Epidermal melanocyte (primary cell): ENCODE data around the gene CCDC78.

Source experiments
- DNase-seq: peaks from one replicate; pipeline ENCODE4 v3.0.0; 2011; ENCODE audit warnings: low spot score; ENCODE audit not compliant: insufficient read length

Gene CCDC78

GRCh38 chr16:726438-727290, at the start of gene CCDC78, which contains the start of gene HAGHL:
Gene CCDC78, minus strand, starts transcription at chr16:726443. Its CDS starts 76 bp downstream, at chr16:726367.
Gene HAGHL, plus strand, starts transcription at chr16:727106. Its CDS starts 404 bp downstream, at chr16:727510.
- DNase-seq, result no peak

DNA sequence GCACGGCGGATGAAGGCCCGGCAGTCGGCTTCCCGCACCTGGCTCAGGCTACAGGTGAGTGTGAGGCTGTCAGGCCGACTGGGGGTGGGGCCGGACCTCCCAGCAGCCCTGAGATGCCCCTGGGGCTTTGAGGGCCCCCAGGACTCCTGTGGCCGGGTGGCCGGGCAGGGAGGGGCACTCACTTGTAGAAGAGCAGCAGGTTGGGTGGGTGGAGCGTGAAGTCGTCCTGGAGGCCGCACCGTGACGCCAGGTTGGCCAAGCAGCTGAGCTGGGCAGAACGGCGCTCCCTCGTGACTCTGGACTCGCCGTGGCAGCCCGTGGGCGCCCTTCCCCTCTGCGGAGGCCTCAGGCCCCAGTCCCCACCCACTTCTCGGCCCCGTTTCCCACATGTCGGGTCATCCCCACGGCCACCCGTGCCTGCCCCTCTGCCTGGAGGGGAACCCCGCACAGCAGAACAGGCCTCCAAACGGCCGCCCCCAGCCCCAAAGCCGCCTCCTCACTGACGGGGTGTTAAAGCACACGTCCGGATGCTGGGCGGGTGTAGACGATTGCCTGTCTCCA, 49.1 kb upstream of the CCDC78 start:
- DNase-seq, result no peak

DNA sequence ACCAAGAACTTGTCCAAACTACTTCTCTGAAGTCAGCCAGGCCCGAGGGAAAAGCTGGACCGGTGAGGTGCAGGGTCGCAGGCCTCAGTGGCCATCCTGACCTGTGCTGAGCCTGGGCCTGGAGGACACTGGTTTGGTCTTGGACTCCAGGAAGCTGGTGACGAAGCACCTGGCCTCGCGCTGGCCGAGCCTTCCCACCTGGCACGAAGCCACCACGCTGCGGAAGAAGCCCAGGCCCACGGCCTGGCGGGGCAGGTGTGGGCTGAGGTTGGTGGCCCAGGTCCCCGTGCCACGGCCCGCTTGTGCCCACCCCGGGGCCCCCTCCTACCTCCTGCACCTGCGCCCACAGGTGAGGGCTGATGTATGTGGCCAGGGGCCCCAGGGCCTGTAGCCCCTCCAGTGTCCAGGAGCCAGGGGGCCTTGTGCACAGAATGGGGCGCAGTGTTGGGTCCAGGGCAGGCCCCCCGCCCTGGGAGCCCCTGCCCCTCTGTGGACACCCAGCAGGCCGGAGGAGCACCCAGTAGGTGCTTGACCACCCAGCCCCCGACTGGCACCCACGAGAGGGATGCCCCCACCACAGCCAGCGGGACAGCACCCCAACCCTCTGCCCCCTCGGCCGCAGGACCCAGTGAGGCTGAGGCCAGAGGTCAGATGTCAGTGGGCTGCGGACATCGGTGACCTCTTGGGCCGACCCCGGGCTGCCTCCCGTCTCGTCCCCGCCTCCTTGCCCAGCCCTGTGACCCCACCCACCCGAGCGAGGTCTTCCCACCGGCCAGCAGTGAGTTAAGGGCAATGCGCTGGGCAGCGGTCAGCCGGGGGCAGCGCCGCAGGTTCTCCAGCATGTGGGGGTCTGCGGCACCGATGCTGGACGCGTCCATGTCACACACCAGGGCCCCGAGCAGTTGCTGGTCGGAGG, 48.1 kb upstream of the CCDC78 start:
- no peak for DNase-seq

GRCh38 chr16:772959-773358, 46.7 kb upstream of the CCDC78 start:
- DNase-seq, result no peak

GRCh38 chr16:770411-770810, 44.2 kb upstream of the CCDC78 start:
- no peak for DNase-seq

DNA sequence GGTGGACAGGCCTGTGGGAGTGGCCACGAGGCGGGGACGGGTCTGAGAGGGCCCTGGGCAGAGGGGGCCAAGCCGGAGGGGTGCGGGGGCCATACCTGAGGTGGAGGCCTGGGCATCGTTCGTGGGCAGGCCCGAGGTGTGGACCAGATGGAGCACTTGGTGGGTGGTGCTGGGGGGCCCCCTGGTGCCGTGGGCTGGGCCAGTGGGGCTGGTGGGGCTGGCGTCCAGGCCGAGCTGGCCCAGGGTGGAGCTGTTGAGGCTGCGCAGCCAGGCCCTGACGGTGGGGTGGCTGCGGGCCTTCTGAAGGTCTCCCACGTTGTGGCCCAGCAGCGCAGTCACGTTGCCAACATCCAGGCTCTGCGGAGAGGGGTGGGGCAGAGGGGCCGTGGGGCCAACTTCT, 43.7 kb upstream of the CCDC78 start:
- DNase-seq, result no peak

DNA sequence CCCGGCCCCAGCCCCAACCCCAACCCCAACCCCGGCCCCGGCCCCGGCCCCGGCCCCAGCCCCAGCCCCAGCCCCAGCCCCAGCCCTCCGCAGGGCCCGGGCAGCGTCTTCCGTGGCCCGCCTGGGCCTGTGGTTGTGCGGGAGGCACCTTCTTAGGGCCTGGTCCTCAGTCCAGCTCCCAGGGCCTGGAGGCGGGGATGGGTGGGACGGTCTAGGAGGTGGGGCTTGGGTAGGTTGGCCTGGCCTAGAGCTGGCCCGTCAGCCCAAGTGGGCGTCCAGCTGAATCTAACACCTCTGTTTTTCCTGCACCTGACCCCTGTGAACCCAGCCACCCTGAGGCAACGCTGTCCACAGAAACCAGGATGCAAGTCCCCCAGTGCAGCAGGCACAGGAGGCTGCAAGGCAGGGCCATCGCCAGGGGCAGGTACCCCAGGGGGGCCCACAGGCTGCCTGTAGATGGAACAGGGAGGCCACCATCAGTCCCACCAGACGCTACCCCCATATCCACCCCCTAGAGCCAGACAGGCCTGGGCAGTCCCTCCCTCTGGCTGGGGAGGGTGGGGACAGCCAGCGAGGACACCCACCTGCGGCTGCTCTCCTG, 43.0 kb upstream of the CCDC78 start:
- no peak for DNase-seq

DNA sequence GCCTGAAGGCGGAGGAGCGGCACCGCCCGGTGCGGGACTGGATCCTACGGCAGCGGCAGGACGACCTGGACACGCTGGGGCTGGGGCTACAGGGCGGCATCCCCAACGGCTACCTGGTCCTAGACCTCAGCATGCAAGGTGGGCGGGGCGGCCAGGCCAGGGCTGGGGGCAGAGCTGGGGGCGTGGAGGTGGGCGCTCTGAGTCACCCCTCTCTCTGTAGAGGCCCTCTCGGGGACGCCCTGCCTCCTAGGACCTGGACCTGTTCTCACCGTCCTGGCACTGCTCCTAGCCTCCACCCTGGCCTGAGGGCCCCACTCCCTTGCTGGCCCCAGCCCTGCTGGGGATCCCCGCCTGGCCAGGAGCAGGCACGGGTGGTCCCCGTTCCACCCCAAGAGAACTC, 42.2 kb upstream of the CCDC78 start:
- DNase-seq, result no peak

DNA sequence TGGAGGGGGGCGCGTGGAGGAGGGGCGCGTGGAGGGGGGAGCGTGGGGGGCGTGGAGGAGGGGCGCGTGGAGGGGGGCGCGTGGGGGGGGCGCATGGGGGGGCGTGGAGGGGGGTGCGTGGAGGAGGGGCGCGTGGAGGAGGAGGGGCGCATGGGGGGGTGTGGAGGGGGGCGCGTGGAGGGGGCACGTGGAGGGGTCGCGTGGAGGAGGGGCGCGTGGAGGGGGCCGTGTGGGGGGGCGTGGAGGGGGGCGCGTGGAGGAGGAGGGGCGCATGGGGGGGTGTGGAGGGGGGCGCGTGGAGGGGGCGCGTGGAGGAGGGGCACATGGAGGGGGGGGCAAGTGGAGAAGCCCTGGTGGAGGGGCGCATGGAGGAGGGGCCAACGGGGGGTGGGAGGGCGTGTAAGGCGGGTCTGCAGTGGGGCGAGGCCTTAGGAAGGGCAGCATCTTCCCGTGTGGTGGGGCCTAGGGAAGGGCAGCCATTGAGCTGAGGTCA, 41.5 kb upstream of the CCDC78 start:
- DNase-seq, result no peak

GRCh38 chr16:766820-767640, 40.8 kb upstream of the CCDC78 start:
- no peak for DNase-seq

GRCh38 chr16:766008-766819, 40.0 kb upstream of the CCDC78 start:
- DNase-seq, result no peak

DNA sequence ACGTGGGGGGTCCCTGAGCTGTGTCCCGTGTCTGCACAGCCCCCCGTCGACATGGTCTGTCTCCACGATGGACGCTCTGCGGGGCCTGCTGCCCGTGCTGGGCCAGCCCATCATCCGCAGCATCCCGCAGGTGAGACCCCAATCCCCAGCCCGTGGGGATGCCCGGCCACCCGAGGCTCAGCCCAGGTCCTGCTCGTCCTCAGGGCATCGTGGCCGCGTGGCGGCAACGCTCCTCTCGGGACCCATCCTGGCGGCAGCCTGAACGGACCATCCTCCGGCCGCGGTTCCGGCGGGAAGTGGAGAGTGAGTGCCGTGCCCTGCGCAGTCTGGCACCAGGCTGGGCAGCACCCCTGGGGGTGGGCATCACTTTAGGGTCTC, 39.2 kb upstream of the CCDC78 start:
- DNase-seq, result no peak

GRCh38 chr16:764848-765487, 38.7 kb upstream of the CCDC78 start:
- DNase-seq, result no peak

DNA sequence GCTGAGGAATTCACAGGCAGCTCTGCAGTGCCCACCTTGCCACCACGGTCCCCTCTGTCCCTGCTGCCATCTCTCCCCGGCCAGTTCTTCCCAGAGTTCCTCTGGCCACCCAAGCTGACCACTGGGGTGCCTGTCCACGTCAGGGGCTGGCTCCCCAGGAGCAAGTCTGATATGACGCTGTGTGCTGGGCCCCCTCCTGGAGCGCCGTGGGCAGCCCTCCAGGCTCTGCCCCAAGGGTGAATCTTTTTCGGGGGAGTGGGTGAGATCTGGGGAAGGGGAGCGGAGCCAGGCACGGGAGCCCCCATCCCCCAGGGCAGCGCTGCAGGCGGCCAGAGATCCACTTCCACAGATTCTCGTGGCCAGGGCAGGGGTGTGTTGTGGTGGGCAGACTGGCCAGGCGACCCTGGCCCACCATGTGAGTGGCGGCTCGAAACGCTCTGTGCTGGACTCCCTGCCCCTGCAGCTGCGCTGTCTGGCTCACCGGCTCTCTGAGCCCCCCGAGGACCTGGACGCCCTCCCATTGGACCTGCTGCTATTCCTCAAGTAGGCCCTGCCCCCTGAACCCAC, 38.0 kb upstream of the CCDC78 start:
- DNase-seq, result no peak

GRCh38 chr16:763369-764183, 37.3 kb upstream of the CCDC78 start:
- DNase-seq, result no peak

DNA sequence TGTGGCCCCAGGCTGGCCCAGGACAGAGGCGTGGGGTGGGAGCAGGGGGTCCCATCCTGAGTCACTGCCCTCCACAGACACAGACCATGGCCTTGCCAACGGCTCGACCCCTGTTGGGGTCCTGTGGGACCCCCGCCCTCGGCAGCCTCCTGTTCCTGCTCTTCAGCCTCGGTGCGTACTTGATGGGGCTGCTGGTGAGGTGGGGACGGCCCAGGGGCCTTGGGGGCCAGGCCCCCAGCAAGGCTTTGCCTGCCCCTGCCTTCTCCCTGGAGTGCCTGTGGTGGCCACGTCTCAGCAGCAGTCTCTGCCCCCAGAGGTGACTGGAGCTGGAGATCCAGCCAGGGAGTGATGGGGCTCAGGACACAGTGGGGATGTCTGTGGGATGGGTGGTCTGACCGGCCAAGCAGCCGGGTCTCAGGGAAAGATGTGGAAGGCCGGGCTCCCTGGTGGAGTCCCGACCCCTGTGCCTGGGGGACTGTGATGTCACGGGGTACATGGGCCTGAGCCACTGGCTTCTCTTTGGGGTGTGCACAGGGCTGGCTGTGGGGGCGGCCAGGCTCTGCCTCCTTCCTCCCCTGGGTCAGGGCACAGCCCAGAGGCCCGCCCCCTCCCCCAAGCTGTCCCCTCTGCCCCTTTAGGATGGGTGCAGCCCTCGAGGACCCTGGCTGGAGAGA, 36.5 kb upstream of the CCDC78 start:
- DNase-seq, result no peak
